Esophagus muscularis mucosa (tissue), 4 donors: ENCODE measurements around the gene CBFA2T2. TPM values are rescaled to one million over a fixed set of nuclear protein-coding genes. Genes with fewer than 3 reads are reported as not detected.

Source experiments
- DNase-seq: peaks from one replicate; pipeline ENCODE4 v3.0.0-alpha.2; 2017; ENCODE audit errors: extremely low spot score
- H3K27ac ChIP-seq, 4 donors: fragments of 200-600 bp; sonication (generic); replicated peaks in 1 of 4; 1 replicate in 3 of 4; 2 replicates in 1 of 4; pipeline ENCODE4 v1.5.1; 2016 to 2019; ENCODE audit warnings: mild to moderate bottlenecking in 1 of 4
- H3K27me3 ChIP-seq, 4 donors: fragments of 200-600 bp; sonication (generic); one replicate each; pipeline versions ENCODE4 v1.5.1 to v1.6.0; 2016 to 2019
- H3K36me3 ChIP-seq, 4 donors: fragments of 200-600 bp; sonication (generic); one replicate each; pipeline ENCODE4 v1.5.1; 2016 to 2019
- H3K4me1 ChIP-seq, 4 donors: fragments of 200-600 bp; sonication (generic); one replicate each; pipeline ENCODE4 v1.5.1; 2016 to 2019
- H3K4me3 ChIP-seq, 4 donors: fragments of 200-600 bp; sonication (generic); 1 replicate in 2 of 4; 2 replicates in 2 of 4; pipeline ENCODE4 v1.5.1; 2016 to 2019; ENCODE audit warnings: mild to moderate bottlenecking in 4 of 4, moderate library complexity in 1 of 4
- H3K9me3 ChIP-seq, 4 donors: fragments of 200-600 bp; sonication (generic); 1 replicate in 3 of 4; 2 replicates in 1 of 4; pipeline ENCODE4 v1.5.1; 2016 to 2019
- EP300 ChIP-seq: sonication (generic); formaldehyde crosslinking; IDR thresholded peaks from one replicate; pipeline ENCODE4 v1.6.1; 2017; ENCODE audit warnings: antibody characterized with exemption
- POLR2A ChIP-seq: fragments of 450-650 bp; IDR thresholded peaks from one replicate; pipeline ENCODE4 v1.6.1; 2017; ENCODE audit warnings: antibody characterized with exemption, moderate library complexity, mild to moderate bottlenecking, low read depth
- POLR2AphosphoS5 ChIP-seq, 2 donors: sonication (generic); formaldehyde crosslinking; IDR thresholded peaks; one replicate each; pipeline ENCODE4 v1.6.1; 2017; ENCODE audit warnings: antibody characterized with exemption in 2 of 2
- WGBS: methylation state at CpG from one replicate; pipeline ENCODE4 v1.1.5; 2018; 5-methylcytosine and 5-hydroxymethylcytosine counted together
- intact Hi-C: fragments of 100-400 bp; cut with DNase I; formaldehyde crosslinking; loops from one replicate; pipeline ENCODE4 v1.15.1; 2023
- total RNA-seq, 4 donors: library from RNA; depleted of rRNA; stranded (reverse); fragments of >200 nt; gene quantifications; one replicate each; pipeline versions ENCODE4 v1.1.0 to v1.2.1, GENCODE V29; 2016
- TF ChIP-seq, protein P1 (sequence below), 3 experiments: fragments of 200-600 bp in 2 of 3; fragments of 450-650 bp in 1 of 3; sonication (generic) in 2 of 3; IDR thresholded peaks; one replicate each; pipeline ENCODE4 v1.5.1; 2017 to 2019; ENCODE audit warnings: antibody characterized with exemption in 3 of 3, mild to moderate bottlenecking in 2 of 3, moderate library complexity in 1 of 3

Gene CBFA2T2
- total RNA-seq, 4 donors from 2014 or later: 11.3 to 17.7 (median 14.6) TPM

DNA sequence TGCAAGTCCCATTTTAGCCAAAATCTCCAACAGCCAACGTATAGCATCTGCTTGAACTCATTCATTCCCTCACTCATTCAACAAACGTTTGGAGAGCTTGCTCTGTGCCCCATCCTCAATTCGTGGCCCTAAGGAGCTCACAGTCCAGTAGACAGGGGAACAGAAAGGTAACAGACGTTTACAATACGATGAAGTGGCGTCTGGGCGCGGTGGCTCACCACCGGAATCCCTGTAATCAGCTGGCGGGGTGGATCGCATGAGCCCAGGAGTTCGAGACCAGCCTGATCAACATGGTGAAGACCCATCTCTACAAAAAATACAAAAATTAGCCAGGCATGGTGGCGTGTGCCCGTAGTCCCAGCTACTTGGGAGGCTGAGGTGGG is 197.1 kb downstream of the CBFA2T2 start:
- 82% methylated on average over 14 of the region's 14 CpGs for WGBS
- no peaks in the 10 kb centered on the region for H3K27me3 ChIP-seq
- peak overlapping the region; percentile 53 to 67 (median 55) for H3K4me3 ChIP-seq
- no peaks in the 10 kb centered on the region for H3K9me3 ChIP-seq
- no peak for DNase-seq
- intact Hi-C loops: loop anchor here (5.0 kb wide), 1 partner anchor 45 kb away; the partner anchor contains the start of gene ZNF341
- peaks cover 14 to 27% (median 23%) of the 10 kb centered on the region in 4 donors for H3K4me1 ChIP-seq
- peak overlapping the region; percentile 45 to 73 (median 69) for H3K27ac ChIP-seq
- H3K36me3 ChIP-seq: no peaks in the 10 kb centered on the region
- TF ChIP-seq, protein P1, sequence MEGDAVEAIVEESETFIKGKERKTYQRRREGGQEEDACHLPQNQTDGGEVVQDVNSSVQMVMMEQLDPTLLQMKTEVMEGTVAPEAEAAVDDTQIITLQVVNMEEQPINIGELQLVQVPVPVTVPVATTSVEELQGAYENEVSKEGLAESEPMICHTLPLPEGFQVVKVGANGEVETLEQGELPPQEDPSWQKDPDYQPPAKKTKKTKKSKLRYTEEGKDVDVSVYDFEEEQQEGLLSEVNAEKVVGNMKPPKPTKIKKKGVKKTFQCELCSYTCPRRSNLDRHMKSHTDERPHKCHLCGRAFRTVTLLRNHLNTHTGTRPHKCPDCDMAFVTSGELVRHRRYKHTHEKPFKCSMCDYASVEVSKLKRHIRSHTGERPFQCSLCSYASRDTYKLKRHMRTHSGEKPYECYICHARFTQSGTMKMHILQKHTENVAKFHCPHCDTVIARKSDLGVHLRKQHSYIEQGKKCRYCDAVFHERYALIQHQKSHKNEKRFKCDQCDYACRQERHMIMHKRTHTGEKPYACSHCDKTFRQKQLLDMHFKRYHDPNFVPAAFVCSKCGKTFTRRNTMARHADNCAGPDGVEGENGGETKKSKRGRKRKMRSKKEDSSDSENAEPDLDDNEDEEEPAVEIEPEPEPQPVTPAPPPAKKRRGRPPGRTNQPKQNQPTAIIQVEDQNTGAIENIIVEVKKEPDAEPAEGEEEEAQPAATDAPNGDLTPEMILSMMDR (IDR thresholded peaks at IDR 0.05): no peak
- TF ChIP-seq POLR2AphosphoS5 (IDR thresholded peaks at IDR 0.05) (no peak), POLR2A (no peak), EP300 (no peak)

DNA sequence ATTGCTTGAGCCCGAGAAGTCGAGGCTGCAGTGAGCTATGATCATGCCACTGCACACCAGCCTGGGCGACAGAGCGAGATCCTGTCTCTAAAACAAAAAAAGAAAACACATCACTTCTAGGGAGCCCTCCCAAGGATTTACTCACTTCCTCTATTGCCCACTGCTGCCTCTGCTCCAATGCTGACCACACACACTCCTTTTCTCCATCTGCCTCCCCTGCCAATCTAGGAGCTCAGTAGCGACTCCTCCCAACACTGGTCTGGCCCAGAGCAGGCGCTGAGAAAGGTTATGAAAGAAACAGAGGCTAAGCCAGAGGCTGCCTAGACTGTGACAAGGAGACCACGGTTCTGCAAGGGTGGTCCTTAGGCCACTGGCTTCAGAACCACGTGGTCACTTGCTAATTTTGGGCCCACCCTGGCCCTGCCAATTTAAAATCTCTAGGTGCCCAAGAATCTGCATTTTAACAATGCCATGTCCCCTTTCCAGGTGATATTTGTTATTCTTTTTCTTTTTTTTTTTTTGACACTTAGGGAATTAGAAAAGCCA is 197.5 kb downstream of the CBFA2T2 start:
- H3K4me1 ChIP-seq: peaks cover 14 to 27% (median 23%) of the 10 kb centered on the region in 4 donors
- no peak overlapping the region for H3K4me3 ChIP-seq
- no peaks in the 10 kb centered on the region for H3K27me3 ChIP-seq
- H3K36me3 ChIP-seq: no peaks in the 10 kb centered on the region
- 71% methylated on average over 8 of the region's 8 CpGs for WGBS
- intact Hi-C loops: loop anchor here (5.0 kb wide), 1 partner anchor 45 kb away; the partner anchor contains the start of gene ZNF341
- DNase-seq: no peak
- H3K9me3 ChIP-seq: no peaks in the 10 kb centered on the region
- H3K27ac ChIP-seq: peak overlapping the region in 3 of 4 donors; percentile 68 to 73 (median 70)
- no peak for TF ChIP-seq EP300
- no peak for TF ChIP-seq POLR2A
- TF ChIP-seq, protein P1 (IDR thresholded peaks at IDR 0.05): no peak
- TF ChIP-seq POLR2AphosphoS5 (IDR thresholded peaks at IDR 0.05): no peak

DNA sequence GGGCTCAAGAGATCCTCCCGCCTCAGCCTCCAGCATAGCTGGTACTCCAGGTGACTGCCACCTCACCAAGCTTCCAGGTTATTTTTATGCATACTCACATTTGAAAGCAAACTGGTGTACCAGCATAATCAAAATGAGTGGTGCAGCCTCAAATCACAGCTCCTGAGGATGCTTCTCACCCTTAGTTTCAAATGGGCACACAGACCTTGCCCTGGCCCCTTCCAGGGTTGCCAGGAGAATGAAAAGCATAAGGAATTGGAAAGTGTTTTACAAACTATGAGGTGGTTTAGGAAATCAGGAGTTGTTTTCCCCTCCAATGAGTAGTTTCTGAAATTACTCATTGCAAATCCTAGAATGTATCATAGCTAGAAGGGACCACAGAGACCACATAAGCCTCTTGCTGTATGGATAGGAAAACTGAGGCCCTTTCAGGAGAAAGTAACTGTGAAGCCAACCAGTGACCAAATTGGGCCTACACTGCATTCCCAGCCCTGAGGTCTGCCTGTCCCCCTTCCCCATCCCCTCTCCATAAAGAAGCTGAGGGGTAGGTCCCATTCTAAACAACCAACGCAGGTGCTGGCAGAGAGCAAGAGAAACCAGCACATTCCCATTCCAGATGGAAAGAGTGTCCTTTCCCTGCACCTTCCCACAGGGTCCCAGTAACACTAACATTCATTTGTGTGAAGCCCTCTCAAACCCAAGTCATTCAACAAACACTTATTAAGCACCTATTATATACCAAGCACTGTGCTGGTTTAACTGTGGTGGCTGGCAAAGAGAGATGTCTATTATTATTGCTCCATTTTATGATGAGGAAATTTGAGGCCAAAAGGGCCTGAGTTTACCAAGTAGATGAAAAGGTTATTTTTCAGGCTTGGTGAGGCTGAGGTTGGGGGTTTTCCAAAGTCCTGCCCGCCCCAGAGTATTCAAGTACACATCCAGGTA is 198.4 kb downstream of the CBFA2T2 start:
- 85% methylated on average over 3 of the region's 3 CpGs for WGBS
- Histone ChIP-seq H3K36me3 (no peaks in the 10 kb centered on the region), H3K9me3 (no peaks in the 10 kb centered on the region), H3K27me3 (no peaks in the 10 kb centered on the region), H3K27ac (no peak overlapping the region), H3K4me3 (no peak overlapping the region), H3K4me1 (peaks cover 14 to 27% (median 23%) of the 10 kb centered on the region in 4 donors)
- no peak for DNase-seq
- intact Hi-C loops: loop anchor here (5.0 kb wide), 1 partner anchor 44 kb away; the partner anchor contains the start of gene ZNF341
- TF ChIP-seq, protein P1 (IDR thresholded peaks at IDR 0.05): no peak
- no peak for TF ChIP-seq EP300
- no peak for TF ChIP-seq POLR2AphosphoS5 (IDR thresholded peaks at IDR 0.05)
- TF ChIP-seq POLR2A: no peak

DNA sequence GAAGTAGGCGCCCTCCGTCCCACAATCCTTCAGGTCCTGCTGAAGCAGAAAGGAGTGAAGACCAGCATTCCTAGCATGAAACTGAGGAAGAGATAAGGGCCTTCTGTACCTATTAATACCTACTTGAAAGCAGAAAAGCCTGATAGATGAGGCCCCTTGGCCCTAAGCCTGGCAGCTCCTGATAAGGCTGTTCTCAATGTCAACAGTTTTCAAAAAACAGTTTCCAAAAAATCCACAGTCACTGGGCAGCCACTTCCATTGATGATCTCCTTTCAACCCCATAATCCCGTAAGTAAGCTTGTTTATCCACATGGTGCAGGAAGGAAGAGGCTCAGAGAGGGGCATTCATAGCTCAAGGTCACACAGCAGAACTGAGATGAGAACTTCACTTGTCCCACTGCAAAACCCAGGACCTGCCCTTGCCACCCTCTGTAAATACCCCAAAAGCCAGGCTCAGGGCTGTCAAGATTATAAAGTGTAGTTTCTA is 199.1 kb downstream of the CBFA2T2 start:
- intact Hi-C loops: loop anchor here (5.0 kb wide), 1 partner anchor 43 kb away; the partner anchor contains the start of gene ZNF341
- Histone ChIP-seq H3K4me3 (no peak overlapping the region), H3K36me3 (no peaks in the 10 kb centered on the region), H3K27me3 (no peaks in the 10 kb centered on the region), H3K9me3 (no peaks in the 10 kb centered on the region), H3K27ac (no peak overlapping the region), H3K4me1 (peaks cover 18 to 31% (median 28%) of the 10 kb centered on the region in 4 donors)
- DNase-seq: no peak
- TF ChIP-seq POLR2AphosphoS5 (IDR thresholded peaks at IDR 0.05) (no peak), POLR2A (no peak)
- 87% methylated on average over 3 of the region's 3 CpGs for WGBS

DNA sequence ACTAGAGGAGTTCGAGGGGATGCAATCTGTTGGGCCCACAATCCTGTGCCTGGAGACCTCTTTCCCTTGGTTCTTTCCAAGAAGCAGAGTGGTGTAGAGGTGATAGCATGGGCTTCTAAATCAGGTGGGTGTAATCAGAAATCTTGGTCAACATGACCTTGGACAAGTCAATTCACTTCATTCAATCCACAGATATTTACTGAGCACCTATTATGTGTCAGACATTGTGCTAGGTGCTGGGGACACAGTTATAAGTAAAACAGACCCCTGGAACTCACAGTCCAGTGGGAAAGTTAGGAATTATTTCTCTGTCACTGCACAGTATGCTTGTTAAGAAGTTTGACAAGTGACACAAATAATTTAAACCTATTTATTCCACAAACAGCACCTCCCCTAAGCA is 199.6 kb downstream of the CBFA2T2 start:
- Histone ChIP-seq H3K36me3 (no peaks in the 10 kb centered on the region), H3K9me3 (no peaks in the 10 kb centered on the region), H3K27me3 (no peaks in the 10 kb centered on the region), H3K4me3 (no peak overlapping the region), H3K4me1 (peaks cover 18 to 32% (median 31%) of the 10 kb centered on the region in 4 donors), H3K27ac (no peak overlapping the region)
- intact Hi-C loops: loop anchor here (5.0 kb wide), 1 partner anchor 43 kb away; the partner anchor contains the start of gene ZNF341
- no peak for TF ChIP-seq POLR2A
- TF ChIP-seq, protein P1 (IDR thresholded peaks at IDR 0.05): no peak
- TF ChIP-seq EP300: no peak
- no peak for TF ChIP-seq POLR2AphosphoS5 (IDR thresholded peaks at IDR 0.05)
- DNase-seq: no peak
- 100% methylated on average over 1 of the region's 1 CpG for WGBS
